HUDEP-2 (cell line): Measurements from ENCODE around the gene HOXB6.
A peak's percentile ranks its signal among the peaks of the same experiment; 100 is the strongest.

Experiments
- DNase-seq, 76 experiments: peaks; one replicate each; lab custom pipeline; 2025; ENCODE audit not compliant: unreplicated experiment in 76 of 76; lab: John Stamatoyannopoulos, UW

Gene HOXB6

DNA sequence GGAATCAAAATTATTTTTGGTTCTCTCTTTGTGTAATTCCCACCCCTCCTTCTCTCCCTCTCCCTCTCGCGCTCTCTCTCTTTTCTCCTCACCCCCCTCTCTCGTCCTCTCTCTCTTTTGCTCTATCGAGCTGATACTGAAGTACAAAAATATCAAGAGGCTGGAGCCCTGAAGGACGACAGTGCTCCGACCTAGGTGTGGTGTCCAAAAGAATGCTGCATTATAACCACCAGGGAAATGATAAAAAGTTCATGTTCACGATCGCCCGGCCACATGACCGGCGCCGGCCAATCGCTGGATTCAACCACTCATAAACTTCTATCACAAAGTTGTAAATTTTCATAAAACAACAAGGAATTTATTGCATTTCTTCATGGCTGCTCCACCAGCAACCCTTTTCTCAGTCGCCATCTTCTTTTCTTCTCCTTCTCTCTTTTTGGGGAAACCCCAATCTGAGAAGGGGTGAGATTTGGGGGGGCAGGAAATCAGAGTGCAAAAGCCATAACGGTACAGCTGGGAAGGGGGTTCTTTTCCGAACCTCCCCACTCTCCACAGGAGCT, at the start of gene HOXB6:
TSS of gene HOXB6 (minus strand) at position 217 of the 560 bp plus-strand sequence. CDS start 6,836 bp downstream, outside the sequence.
- no peak for DNase-seq

DNA sequence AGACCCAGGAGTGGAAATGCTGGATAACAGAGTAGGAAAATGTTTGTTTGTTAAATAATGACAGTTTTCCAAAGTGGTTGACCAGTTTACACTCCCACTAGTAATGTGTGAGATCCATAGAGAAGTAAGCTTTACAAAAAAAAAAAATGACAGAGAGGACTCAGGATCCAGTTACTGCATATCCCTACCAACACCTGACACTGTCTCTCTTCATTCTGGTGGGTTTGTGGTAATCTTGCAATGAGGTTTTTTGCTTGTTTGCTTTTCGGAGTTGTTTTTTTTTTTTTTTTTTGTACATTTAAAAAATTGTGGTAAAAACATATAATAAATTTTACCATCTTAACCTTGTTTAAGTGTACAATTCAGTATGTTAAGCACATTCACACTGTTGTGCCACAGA, 45.0 kb upstream of the HOXB6 start:
- DNase-seq: no peak

GRCh38 chr17:48647963-48648245, 43.1 kb upstream of the HOXB6 start:
- no peak for DNase-seq

DNA sequence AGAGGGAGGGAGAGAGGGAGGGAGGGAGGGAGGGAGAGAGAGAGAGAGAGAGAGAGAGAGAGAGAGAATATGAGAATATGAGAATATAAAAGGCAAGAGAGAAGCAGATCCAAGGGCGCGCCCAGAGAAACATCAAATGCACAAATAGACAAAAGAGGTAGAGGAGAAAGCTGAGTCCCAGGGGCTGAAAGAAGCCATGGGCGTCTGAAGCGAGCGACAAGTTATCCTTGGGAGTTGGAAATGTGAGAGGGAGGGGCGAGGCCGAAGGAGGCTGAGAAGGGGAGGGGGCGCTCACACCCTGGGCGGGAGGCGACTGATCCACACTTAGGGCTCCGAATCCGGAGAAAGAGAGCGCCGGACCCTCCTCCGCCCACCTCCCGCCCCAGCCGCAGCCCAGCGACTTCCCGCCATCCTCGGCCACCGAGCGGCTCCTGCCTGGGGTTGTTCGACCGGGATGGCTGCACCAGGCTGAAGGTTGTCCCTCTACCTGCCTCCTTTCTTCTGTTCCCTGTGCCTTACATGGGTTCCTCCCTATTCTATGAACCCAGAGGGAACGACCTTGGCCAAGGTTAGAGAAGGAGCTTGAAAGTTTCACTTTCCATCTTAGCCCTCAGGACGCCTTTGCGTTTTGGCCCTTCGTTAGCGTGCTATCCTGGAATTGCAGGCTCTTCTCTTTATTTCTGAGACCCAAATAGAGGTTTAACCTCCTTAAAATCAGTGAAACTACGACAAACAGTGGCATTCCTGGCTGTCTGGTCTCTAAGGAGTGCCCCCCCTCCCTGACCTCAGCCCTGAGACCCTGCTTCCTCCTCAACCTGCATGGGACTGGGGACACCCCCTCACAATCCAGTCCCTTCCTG, 42.5 kb upstream of the HOXB6 start:
- no peak for DNase-seq

GRCh38 chr17:48646183-48647102, 41.7 kb upstream of the HOXB6 start:
- no peak for DNase-seq

DNA sequence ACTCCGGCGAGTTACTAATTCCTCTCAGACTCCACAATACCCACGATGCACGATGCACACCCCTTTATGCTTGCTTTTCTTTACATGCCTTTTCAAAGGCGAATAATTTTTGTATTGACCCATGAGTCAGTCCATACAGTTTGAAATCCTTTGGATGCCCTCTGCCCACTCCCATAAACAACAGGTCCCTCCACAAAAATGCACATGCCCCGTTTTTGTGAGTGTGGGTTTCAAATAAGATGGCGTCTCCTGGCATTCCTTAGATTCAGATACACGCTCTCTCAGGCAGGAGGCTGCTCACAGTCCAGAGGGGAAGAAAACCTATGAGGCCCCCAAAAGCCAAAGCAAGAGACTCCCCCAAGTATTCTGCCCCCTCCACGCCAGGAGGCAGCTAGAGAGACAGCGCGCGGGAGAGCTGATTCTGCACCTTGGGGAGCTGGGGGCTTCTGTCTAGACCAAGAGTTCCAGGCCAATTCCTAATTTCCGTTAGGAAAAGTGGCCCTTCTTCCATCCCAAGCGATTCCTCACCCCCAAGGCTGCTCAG, 40.9 kb upstream of the HOXB6 start:
- no peak for DNase-seq

GRCh38 chr17:48644910-48645557, 40.2 kb upstream of the HOXB6 start:
- no peak for DNase-seq

DNA sequence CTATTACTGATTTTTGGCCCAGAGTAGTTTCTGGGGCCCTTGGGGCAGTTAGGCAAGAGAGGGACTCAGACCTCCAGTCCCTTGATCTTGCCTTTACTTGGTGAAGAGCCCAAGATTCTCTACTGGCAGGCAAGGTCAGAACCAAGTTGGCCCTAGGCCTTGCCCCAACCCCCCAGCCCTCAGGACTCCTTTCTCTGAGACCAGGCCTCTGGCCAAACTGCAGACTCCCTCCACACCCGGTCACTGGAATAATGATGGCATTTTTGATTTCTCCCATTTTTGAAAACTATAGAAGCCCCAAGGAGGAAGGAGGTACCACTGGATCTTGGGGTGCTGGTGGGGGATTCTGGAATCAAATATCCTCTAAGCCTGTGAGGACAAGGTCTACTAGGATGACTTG, 39.4 kb upstream of the HOXB6 start:
- DNase-seq: no peak

DNA sequence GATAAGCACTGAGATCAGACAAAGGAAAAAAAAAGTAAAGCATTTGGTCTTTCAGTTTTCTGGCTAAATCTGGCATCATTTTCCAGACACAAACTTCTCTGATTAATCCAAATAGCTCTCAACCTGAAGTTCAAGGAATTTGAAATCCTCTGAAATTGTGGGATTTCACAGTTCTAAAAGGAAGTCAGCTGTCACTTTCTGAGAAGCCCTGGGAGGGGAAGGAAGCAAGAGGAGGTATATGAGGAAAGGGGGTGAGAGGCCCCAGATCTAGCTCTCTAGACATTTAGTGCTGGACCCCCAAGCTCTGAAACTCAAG, 38.9 kb upstream of the HOXB6 start:
- DNase-seq: no peak

GRCh38 chr17:48642843-48643696, 38.3 kb upstream of the HOXB6 start:
- no peak for DNase-seq

DNA sequence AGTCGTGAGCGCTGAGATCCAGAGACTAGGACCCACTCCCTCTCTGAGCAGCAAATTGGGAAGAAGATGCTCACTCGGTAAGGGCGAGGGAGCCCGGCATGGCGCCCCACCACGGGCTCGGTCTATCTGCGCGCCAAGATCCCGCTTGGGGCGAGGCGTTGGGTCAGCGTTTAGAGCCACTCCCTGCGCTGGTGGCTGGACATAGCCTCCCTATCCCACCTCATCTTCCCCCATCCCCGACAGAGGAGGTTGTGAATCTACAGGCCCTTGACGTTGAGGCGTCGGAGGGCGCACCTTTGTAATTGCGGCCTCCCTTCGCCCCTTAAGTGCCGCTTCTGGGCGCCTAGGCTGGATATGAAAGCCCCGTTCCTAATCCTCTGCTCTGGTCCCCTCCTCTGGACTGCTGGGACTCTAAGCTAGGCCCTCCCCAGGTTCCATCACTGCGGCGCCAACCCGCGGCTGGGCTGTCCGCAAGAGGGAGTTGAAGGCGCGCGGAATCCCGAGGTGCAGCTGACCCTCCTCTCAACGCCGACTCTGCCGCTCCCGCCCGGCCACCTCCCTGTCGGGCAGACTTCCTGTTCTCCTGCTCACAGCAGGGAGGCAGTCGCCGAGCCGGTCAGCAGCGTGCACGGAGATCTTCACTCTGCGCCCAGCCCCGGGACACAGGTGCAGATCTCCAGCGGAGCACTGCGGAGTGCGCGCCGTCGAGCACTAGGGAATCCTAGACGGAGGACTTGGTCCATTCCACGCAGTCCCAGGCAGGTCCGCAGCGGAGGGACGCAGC, 37.5 kb upstream of the HOXB6 start:
- DNase-seq: no peak

DNA sequence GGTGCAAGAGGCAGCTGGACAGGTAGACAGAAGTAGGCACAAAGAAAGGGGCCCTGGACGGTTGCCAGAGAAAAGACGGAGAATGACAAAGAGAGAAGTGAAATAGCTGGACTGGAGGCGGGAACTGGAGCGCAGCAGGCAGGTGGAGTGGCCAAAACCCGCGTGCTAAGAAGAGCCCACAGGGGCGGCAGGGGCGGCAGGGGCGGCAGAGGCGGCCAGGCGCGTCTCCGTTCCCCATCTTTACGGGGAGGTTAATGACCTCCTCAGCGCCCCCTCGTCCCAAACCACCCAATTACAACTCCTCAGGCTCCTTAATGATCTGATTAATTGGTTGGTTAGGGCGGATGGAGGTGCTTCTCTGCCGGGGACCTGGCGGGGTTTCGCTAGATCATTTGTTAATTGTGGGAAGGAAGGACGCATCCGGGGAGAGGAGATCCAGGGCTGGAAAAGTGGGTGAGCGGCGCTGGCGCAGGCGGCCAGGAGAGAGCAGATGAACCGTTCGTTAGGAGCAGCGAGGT, 36.8 kb upstream of the HOXB6 start:
- DNase-seq: no peak

DNA sequence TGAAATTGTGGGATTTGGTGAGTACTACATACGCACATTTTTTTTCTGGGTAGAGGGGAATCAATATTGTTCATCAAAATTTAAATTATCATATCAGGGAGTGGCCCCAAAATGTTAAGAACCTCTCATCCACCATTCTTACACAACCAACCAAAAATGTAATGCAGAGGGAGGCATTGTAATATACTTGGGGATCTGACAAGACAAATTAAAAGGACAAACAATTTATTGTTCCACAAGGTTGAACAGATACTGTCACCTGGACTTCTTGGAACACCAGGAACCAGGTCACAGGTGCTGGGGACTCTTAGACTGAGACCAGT, 36.0 kb upstream of the HOXB6 start:
- DNase-seq: no peak

DNA sequence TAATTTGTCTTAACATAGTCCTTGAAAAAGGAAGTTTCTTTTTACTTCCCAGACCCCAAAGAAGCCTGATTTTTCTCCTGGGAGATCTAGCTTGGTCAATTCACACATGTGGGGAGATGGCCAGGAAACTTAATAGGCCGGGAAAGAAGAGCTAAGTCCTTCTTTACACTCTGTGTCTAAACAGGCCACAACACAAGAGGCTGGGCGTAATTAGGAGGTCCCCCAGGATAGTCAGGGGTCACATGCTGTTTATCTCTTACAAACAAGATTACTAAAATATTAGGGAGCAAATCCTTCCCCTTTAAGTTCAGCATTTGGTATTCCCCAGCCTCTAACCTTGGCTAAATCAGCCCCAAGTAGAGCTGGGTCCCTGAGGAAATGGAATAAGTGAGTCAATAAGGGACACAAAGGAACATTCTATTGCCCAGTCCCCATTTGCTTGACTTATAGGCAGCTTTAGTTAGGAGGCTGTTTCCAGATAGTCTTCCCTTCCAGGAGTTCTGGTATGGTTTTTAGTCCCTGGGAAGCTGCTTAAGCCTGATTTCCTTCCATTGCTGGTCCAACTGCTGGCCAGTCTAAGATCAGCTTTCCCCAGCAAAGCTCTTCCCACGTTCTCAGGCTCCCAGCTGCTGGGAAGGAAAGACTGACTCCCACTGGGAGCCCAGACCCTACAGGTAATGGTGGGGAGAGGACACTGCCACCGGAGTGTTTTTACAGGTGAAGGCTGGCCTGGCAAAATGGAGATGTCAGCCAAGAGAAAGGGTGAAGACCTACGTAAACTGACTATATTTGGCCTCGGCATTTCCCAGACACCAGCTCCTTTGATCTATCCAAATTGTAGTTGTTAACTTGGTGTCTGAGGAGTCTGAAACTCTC, 35.4 kb upstream of the HOXB6 start:
- DNase-seq: no peak

DNA sequence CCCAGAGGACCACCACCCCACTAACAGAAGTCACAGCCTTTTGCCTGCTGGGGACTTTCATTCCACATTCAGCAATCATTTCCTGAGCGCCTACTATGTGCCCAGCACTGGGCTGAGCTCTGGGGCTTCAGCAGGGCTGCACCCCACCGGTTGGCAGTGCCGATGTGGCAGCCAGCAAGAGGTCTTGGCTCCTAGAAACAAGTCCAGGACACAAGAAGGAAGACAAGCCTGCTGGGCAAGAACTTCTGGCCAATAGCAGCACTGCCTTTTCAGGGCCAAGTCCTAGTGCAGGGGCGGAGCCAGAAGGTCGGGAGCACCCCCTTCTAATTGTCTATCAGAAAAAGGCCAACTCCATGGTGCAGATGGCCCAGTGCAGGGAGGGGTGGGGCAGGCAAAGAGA, 34.4 kb upstream of the HOXB6 start:
- peak in 1 of 76 experiments; percentile 11 for DNase-seq

- no peak for DNase-seq
Observed at GRCh38 chr17:48637323-48638260, 32.8 kb upstream of the HOXB6 start.
